ENCODE results near the gene THADA.
"Not testable (repeated sequence)": the region's sequence is repeated elsewhere in the genome, so short reads cannot be mapped to it uniquely, and the experiment has no call there.

Gene THADA

DNA sequence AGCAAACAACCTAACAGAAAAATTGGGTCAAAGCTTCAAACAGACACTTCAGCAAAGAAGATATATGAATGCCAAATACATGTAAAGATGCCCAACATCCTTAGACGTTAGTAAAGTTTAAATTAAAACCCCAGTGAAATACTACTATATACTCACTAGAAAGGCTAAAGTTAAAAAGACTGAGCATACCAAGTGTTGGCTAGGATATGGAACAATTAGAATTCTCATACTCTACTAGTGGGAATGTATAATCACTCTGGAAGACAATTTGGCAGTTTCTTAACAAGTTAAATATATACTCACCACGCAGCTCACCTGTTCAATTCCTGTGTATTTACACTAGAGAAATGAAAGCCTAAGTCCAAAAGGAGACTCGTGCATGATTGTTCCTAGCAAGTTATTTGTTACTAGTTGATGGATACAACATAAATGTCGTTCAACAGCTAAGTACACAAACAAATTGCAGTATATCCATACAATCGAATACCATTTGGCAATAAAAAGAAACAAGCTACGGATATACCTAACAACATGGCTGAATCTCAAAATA is 185.7 kb downstream of the THADA start:
- no peak for DNase-seq

DNA sequence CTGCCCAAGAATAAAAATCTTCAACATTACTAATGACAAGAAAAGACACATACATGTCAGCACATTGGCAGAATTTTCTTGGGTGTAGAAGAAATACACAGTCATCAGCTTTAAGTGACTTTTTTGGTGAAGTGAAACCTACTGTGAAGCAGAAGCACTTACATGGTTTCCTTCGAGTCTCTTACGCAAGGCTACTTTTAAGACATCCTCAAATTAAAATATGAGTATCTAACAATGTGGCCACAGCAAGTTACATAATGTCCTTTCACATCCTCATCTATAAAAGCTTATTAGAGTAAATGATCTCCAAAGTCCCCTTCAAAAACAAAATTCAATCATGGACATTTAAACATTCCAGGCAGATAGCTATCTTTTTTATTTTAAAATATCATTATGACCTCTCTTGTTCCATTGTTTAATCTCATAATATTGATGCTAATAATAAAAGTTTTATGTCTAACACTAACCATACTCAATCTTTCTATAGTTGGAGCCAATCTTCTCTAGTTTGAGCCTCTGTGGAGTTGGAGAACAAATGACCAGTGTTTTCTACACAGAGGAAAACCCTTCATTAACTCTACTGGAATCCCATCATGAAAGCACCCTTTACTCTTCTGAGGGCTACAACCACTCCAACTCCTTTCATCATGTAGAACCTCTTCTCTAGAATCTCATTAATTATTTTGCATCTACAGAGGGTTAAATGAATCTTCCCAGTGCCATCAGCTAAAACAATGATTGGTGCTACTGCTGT is 187.3 kb downstream of the THADA start:
- DNase-seq: no peak

DNA sequence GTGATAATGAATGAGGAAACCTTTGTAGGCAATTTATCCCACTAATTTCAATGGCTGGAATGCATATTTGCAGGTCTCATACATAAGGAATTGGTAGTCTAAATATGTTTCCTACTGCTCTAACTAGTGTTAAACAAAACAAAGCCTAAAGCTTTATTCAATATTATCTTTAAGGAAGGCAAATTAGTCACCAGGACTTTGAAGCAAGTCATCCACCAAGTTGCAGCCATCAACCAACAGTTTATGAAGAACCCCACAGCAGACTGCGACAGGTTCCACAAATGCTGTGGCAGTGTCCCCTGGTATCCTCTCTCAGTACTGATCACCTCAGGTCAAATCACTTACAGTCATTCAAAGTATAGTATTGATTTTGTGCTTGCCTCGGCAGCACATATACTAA is 187.9 kb downstream of the THADA start:
- DNase-seq: no peak

GRCh38 chr2:43406651-43407279 is 189.1 kb downstream of the THADA start:
- no peak for DNase-seq

- no peak for DNase-seq
Measured at GRCh38 chr2:43405829-43406228, 190.0 kb downstream of the THADA start.

DNA sequence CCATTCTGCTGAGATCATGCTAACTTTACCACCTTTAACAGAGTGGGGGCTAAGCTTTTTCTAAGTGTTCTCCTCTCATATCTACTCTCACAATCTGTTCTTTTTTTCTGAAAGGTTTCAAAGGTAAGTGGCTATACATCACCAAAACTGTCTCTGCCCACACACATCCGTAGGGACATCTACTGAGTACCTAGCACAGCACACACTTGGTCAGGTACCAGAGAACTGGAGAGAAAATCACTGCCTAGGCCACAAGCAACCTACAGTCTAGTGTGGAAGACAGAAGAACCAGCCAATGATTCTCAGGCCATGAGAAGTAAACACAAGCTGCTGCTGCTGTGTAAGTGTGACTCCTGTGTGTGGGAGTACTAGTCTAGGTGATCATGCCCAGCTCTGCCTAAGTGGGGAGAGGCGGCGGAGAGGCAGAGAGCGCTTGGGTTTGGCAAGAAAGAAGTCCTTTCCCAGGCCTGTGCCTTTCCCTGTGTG is 193.3 kb downstream of the THADA start:
- DNase-seq: no peak

DNA sequence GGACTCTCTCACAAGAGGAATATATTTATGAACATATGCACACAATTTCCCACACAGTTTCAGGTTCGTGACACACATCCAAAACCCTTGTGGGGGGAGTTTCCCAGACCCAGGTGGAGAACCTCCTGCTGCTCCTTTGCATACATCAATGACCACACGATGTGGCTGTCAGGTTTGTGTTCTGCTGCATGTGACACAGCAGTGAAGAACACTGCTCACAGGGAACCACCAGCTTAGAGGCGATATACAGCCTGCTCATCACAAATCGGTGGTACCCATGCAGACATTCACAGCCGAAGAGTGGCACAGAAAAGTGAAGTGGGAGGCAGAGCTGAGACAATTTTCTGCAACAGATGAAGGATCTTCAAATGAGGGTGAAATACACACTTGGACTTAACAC is 193.8 kb downstream of the THADA start:
- no peak for DNase-seq

- no peak for DNase-seq
Measured at GRCh38 chr2:43400508-43400907, 195.3 kb downstream of the THADA start.

- DNase-seq: no peak
Measured at GRCh38 chr2:43399515-43400264, 196.1 kb downstream of the THADA start.

DNA sequence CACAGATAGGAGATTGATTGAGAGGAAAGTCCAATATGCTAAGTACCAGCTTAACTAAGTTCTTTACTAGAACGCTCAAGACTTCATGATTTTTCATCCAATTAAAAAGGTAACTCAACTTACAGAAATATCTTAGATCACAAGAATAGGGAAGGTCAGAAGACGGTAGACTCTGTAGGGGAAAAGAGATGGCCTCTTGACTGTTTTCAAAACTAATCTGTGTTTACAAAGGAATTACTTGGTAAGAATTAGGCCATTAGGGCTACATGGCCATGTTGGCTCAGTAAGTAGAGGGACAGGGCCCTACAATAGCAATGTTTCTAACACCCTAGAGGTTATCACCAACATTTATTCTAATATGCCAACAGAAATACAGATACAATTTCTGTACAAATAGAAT is 196.7 kb downstream of the THADA start:
- no peak for DNase-seq

DNA sequence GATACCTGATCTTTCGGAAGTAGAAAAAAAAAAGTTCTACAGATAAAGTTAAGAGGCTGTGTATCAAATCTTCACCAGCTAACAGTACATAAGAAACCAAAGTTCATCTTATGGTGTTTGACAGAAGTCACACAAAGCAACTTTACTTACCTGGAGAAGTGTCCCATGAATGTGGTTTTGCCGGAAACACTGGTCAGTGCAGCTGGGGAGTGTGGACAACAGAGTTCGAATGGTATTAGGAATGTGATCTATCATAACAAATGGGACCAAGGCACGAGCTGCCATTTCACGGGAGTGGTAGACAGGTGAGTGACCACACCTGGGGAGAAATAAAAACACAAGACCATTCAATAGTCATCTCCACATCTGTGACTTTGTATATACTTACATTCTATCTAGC is 198.0 kb downstream of the THADA start:
- no peak for DNase-seq

DNA sequence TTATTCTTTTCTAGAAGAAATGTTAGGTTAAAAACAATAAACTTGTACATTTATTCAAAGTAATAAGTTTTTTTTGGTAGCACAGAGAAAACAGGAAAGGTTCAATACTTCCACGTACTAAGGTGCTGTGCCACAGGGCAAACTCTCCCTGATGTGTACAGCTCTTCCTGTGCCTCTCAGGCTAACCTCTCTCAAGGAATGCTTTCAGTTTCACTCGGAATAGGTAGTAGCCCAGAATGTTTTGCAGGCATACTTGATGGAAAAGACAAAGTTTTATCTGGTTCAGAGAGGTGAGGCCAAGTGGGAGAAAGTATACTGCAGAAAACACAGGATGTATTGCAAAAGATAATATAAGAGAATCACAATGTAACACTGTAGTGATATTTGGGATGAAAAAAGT is 198.4 kb downstream of the THADA start:
- DNase-seq: no peak

DNA sequence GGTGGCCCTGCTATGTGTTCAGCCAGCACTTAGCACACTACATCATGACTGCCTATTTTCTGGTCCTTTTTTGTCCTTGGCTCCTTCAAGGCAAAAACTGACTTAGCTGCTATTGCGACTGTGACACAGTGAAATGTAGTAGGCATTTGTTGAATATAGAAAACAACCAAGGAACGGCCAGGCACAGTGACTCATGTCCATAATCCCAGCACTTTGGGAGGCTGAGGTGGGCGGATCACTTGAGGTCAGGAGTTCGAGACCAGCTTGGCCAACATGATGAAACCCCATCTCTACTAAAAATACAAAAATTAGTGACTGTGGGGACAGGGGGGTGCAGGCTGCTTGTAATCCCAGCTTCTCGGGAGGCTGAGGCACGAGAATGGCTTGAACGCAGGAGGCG is 199.5 kb downstream of the THADA start:
- DNase-seq: not testable (repeated sequence)

DNA sequence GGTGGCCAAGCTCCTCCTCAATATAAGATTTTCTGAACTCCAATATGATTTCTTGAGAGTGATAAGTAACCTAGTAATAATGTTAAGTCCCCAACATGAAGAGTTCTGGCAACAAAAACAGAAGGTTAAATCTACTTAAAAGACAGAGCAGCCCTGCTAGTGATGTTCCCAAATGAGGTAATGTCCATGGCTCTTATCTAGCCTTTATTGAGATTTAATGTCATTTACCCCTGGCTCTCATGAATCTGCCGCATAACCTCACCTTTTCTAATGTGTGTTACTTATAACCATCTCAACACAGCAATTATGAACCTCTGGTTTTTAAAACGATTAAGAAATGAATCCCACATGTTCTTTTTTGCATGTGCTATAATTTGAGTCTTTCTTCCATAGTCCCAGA is 201.9 kb downstream of the THADA start:
- no peak for DNase-seq

DNA sequence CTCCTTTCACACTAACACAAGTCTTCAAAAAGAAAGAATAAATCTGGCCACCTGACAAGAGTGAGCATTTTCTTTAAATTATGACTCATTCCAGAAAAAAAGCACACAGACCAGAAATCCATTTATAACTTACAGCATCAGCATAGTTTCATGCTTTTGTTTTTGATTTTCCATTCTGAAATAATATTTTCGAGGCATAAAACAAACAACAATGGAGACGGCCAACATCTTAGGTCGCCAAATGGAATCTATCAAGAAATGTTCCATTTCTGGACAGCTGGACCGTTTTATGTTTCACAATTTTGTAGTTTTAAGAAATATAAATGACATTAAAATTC is 204.0 kb downstream of the THADA start:
- DNase-seq: no peak

DNA sequence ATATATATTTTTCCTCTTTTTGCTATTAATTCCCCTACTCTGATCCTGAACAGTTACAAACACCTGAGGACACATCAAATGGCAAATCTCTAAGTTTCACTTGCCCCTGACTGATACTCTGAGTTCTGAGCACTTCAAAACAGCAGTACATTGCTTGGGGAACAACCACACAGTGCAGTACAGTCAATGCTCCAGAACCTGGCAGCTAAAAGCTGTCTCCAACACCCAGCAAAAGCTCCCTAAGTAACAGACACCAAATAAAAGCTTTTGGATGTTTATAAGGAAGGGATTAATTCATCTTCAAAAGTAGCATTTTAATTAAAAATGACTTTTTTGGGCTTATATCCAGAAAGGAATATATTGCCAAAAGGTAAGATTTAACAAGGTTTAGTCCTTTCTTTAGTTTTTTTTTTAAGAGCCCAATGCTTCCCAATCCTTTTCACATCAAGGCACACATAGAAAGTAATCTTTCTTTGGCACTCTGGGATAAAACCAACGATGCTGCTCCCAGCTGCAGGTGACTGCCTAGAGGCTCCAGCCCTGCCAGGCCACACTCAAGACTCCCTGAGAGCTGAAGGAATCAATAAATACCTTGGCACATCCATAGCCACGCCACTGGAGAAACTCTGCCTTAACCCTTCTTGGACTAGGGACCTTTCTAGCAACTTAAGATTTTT is 204.5 kb downstream of the THADA start:
- DNase-seq: no peak

DNA sequence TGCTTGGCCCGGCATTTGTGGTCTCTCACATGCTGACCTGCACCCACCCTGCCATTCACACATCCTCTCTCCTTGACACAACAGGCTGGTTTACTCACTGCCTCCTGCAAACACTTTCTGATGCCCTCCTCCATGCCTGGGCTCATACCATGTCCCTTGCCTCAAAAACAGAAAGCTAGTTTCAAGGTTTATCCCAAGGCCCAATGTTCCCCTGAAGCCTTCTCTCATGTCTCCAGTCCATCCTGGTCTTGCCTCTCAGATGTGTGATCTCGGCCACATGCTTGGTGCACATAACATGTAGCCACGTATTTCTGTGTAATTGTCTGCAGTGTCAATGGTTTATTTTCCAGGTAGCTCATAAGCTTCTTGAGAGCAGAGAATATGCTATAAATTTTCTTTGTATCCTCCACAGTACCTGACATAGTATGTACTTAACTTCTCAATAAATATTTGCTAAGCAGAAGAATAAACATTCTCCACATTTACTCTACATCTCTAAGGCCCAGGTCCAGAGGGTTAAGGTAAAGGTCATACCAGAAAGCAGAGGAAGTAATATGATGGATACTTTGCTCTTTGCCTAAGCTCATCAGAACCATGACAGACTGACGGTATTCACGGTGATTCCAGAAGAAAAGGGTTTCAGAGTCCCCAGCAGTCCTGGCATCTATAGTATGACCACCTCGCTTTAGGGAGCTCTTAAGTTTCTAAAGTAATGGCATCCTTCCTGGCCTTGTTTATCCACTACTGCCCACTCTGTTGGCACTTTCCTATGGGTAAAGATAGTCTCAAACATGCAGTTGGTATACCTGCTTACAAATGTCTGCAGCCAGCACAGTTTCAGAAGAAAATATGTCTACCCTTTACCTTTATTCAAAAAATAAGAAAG is 206.0 kb downstream of the THADA start:
- DNase-seq: no peak

DNA sequence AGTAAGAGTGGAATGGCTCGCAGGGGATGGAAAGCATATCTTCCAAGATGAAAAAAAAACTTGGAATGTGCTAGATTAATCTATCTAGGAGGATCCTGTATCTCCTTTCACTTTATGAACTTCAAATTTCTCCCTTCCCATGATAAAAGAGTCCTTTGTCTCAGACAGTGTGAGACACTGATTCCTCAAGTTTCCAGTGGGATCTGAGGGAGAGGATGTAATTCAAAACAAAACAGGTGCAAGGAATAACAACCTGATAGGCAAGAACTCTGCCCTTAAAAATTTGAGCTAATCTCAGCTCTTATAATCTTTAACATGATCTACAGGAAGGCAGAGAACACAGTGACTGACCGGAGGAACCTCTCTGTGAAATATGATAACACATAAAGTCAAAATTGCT is 207.5 kb downstream of the THADA start:
- DNase-seq: no peak

GRCh38 chr2:43387092-43388062 is 208.5 kb downstream of the THADA start:
- DNase-seq: no peak

DNA sequence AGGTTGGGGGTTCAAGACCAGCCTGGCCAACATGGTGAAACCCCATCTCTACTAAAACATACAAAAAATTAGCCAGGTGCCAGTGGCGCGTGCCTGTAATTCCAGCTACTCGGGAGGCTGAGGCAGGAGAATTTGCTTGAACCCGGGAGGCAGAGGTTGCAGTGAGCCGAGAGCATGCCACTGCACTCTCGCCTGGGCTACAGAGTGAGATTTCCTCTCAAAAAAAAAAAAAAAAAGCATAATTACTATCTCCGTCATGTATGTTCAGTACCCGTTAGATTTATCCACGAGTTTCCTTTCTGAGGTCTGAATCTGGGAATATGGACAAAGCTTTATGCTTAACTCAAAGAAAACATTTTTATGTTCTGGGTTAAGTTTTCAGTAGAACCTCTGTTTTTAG is 209.2 kb downstream of the THADA start:
- not testable (repeated sequence) for DNase-seq

DNA sequence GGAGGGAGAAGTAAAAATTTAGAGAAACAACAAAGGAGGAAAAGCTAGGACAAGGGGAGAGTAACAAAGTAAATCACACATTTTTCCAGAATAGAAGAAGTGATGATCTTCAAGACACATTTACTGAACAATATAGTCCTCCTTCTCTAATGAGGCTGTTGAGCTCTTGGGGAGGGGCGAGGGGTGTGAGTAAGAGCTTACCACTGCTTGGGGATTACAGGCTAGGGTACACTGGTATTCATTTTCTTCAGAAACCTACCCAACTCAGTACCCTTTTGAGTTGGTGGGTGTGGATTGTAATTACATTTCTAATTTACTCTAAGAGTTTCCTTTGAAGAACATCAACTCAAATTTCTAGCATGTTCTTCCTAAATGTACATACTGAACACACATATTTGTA is 211.7 kb downstream of the THADA start:
- DNase-seq: no peak

All from GDM1 (cell line).